ENCODE measurements around the gene ECM1. TPM values are rescaled to one million over a fixed set of nuclear protein-coding genes. Genes with fewer than 3 reads are reported as not detected.

Gene ECM1
- total RNA-seq, 1 donor = 30.0 TPM

- peaks cover 4% of the 10 kb centered on the region for H3K79me2 ChIP-seq (ENCODE audit: insufficient read depth, low read length)
- peak; percentile 48 for DNase-seq (ENCODE audit: insufficient read length, low spot score, missing footprints)
- no peak overlapping the region for H3K27ac ChIP-seq (ENCODE audit: low read depth, low read length)
- no peak overlapping the region for H3K4me3 ChIP-seq (ENCODE audit: insufficient read depth, low read length)
- TF ChIP-seq CTCF (IDR thresholded peaks at IDR 0.05; ENCODE audit: extremely low read depth, low read depth, low read length) = no peak
- H3K27me3 ChIP-seq (ENCODE audit: insufficient read depth, low read length) = no peaks in the 10 kb centered on the region
- H3K4me1 ChIP-seq (ENCODE audit: insufficient read depth, low read length) = peaks cover 10% of the 10 kb centered on the region
- H3K4me2 ChIP-seq (ENCODE audit: insufficient read depth, low read length) = no peak overlapping the region
- no peak overlapping the region for H2AFZ ChIP-seq (ENCODE audit: low read length)
- peaks cover 28% of the 10 kb centered on the region for H3K36me3 ChIP-seq (ENCODE audit: insufficient read depth, low read length)
- no peaks in the 10 kb centered on the region for H4K20me1 ChIP-seq (ENCODE audit: insufficient read depth, low read length)
- H3K9me3 ChIP-seq (ENCODE audit: low read depth, low read length) = no peaks in the 10 kb centered on the region
These were observed 6.4 kb downstream of the ECM1 start for GRCh38 chr1:150514260-150514659.

DNA sequence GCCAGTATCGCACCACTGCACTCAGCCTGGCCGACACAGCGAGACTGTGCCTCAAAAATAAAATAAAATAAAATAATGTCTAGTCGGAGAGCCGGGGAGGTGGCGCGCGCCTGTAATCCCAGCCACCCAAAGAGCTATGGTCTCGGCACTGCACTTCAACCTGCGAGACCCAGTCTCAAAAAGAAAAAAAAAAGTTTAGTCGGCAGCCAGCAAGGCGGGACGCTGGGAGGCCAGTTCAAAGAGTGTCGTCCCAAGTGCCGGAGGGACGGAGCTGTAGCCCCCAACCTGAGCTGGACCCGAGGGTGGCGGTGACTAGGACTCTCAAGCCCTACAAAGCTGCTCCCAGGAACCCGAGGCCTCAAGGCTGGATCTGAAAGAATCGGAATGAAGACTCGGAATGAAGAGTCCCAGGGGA lies 7.0 kb downstream of the ECM1 start:
- Histone ChIP-seq H3K4me2 (ENCODE audit: insufficient read depth, low read length) (peak overlapping the region; percentile 99), H3K4me1 (ENCODE audit: insufficient read depth, low read length) (peaks cover 10% of the 10 kb centered on the region), H3K79me2 (ENCODE audit: insufficient read depth, low read length) (no peaks in the 10 kb centered on the region), H3K9me3 (ENCODE audit: low read depth, low read length) (no peaks in the 10 kb centered on the region), H3K27ac (ENCODE audit: low read depth, low read length) (peak overlapping the region; percentile 79), H4K20me1 (ENCODE audit: insufficient read depth, low read length) (no peaks in the 10 kb centered on the region), H2AFZ (ENCODE audit: low read length) (peak overlapping the region; percentile 99), H3K4me3 (ENCODE audit: insufficient read depth, low read length) (peak overlapping the region; percentile 86), H3K36me3 (ENCODE audit: insufficient read depth, low read length) (peaks cover 28% of the 10 kb centered on the region), H3K27me3 (ENCODE audit: insufficient read depth, low read length) (no peaks in the 10 kb centered on the region)
- peak; percentile 88 for DNase-seq (ENCODE audit: insufficient read length, low spot score, missing footprints)
- no peak for TF ChIP-seq CTCF (IDR thresholded peaks at IDR 0.05; ENCODE audit: extremely low read depth, low read depth, low read length)

- peaks cover 26% of the 10 kb centered on the region for H3K36me3 ChIP-seq (ENCODE audit: insufficient read depth, low read length)
- peak within 1 kb of the TSS; percentile 79 for H3K27ac ChIP-seq (ENCODE audit: low read depth, low read length)
- peaks cover 10% of the 10 kb centered on the region for H3K4me1 ChIP-seq (ENCODE audit: insufficient read depth, low read length)
- H2AFZ ChIP-seq (ENCODE audit: low read length) = peak within 1 kb of the TSS; percentile 99
- H3K79me2 ChIP-seq (ENCODE audit: insufficient read depth, low read length) = no peaks in the 10 kb centered on the region
- H4K20me1 ChIP-seq (ENCODE audit: insufficient read depth, low read length) = no peaks in the 10 kb centered on the region
- peak within 1 kb of the TSS; percentile 86 for H3K4me3 ChIP-seq (ENCODE audit: insufficient read depth, low read length)
- H3K4me2 ChIP-seq (ENCODE audit: insufficient read depth, low read length) = peak within 1 kb of the TSS; percentile 99
- H3K9me3 ChIP-seq (ENCODE audit: low read depth, low read length) = no peaks in the 10 kb centered on the region
- H3K27me3 ChIP-seq (ENCODE audit: insufficient read depth, low read length) = no peaks in the 10 kb centered on the region
- no peak for TF ChIP-seq CTCF (IDR thresholded peaks at IDR 0.05; ENCODE audit: extremely low read depth, low read depth, low read length)
- peak; percentile 99 for DNase-seq (ENCODE audit: insufficient read length, low spot score, missing footprints)
These were observed 7.6 kb downstream of the ECM1 start, which contains the start of gene FALEC for GRCh38 chr1:150515328-150516049. TSS of gene FALEC (plus strand) at chr1:150515752.

GRCh38 chr1:150516050-150516591 lies 8.2 kb downstream of the ECM1 start:
- Histone ChIP-seq H3K27me3 (ENCODE audit: insufficient read depth, low read length) (no peaks in the 10 kb centered on the region), H2AFZ (ENCODE audit: low read length) (peak overlapping the region; percentile 92), H3K4me3 (ENCODE audit: insufficient read depth, low read length) (peak overlapping the region; percentile 86), H3K4me1 (ENCODE audit: insufficient read depth, low read length) (peaks cover 10% of the 10 kb centered on the region), H3K9me3 (ENCODE audit: low read depth, low read length) (no peaks in the 10 kb centered on the region), H3K4me2 (ENCODE audit: insufficient read depth, low read length) (peak overlapping the region; percentile 99), H3K36me3 (ENCODE audit: insufficient read depth, low read length) (peaks cover 20% of the 10 kb centered on the region), H3K79me2 (ENCODE audit: insufficient read depth, low read length) (no peaks in the 10 kb centered on the region), H4K20me1 (ENCODE audit: insufficient read depth, low read length) (no peaks in the 10 kb centered on the region), H3K27ac (ENCODE audit: low read depth, low read length) (no peak overlapping the region)
- peak; percentile 69 for DNase-seq (ENCODE audit: insufficient read length, low spot score, missing footprints)
- no peak for TF ChIP-seq CTCF (IDR thresholded peaks at IDR 0.05; ENCODE audit: extremely low read depth, low read depth, low read length)

Measured in osteoblast (primary cell).